Uterus (tissue), 2 donors: ENCODE data around the gene STK32C.
"Not testable (repeated sequence)": the region's sequence is repeated elsewhere in the genome, so short reads cannot be mapped to it uniquely, and the experiment has no call there.

ENCODE experiments used
- CTCF ChIP-seq, 4 experiments: fragments of 200-600 bp in 2 of 4; fragments of 450-650 bp in 2 of 4; sonication (generic) in 2 of 4; IDR thresholded peaks; one replicate each; pipeline ENCODE4 v1.5.1; 2016 to 2019; ENCODE audit warnings: antibody characterized with exemption in 4 of 4, mild to moderate bottlenecking in 2 of 4, moderate library complexity in 1 of 4
- POLR2A ChIP-seq, 2 donors: fragments of 450-650 bp; IDR thresholded peaks; one replicate each; pipeline ENCODE4 v1.6.1; 2016; ENCODE audit warnings: antibody characterized with exemption in 2 of 2, mild to moderate bottlenecking in 1 of 2, moderate library complexity in 1 of 2

GRCh38 chr10:132317477-132317876 is 9.7 kb upstream of the STK32C start:
- not testable (repeated sequence) for TF ChIP-seq CTCF, POLR2A (IDR thresholded peaks at IDR 0.05)
